Measurements from ENCODE around the gene GOLGA8K.
"Not testable (repeated sequence)": the region's sequence is repeated elsewhere in the genome, so short reads cannot be mapped to it uniquely, and the experiment has no call there.

Gene GOLGA8K

DNA sequence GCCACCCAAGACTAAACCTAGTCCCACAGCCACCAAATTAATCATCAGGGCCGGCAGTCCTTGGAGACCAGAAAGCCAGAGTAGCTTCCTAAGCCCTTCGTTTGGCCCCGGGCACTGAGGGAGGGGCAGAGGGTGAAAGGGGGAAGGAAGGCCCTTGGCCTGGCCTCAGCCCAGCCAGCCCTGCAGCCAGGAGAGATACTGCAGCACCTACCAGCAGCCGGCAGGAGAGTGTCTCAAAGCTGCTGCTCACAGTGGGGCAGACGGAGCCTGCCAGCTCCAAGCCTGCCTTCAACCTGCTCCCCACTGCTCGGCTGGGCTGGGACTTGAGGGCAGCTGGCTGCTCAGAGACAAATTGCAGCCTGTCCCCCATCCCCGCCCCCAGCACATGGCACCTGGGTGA, 50.3 kb downstream of the GOLGA8K start:
- not testable (repeated sequence) for DNase-seq

DNA sequence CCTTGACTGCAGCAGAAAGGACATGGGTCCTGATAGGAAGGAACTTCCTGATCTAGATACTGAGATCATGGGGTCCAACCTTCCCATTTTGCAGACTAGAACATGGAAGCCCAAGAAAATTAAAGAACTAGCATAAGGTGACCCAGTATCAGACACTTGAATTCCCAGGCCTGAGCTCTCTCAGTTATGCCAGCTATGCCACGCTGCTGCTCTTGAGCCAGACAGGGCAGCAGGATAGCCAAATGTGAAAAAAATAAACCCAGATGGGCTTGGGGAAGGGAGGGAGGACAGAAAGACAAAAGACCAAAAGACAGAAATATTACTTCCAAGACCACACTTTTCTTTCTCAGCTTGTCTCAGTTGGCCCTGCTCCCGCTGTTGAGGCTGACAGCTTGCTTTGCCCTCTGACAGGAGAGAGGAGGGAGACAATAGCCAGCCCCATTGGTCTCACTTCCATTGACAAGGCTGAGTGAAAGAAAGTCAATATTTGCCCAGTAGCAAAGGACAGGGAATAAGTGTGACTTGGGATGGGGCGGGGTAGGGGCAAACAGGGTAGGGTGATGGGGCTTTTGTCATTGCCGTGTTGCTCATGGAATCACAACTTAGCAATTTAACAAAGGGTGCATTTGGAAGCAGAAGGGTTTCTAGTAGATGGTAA, 52.4 kb downstream of the GOLGA8K start:
- not testable (repeated sequence) for DNase-seq

DNA sequence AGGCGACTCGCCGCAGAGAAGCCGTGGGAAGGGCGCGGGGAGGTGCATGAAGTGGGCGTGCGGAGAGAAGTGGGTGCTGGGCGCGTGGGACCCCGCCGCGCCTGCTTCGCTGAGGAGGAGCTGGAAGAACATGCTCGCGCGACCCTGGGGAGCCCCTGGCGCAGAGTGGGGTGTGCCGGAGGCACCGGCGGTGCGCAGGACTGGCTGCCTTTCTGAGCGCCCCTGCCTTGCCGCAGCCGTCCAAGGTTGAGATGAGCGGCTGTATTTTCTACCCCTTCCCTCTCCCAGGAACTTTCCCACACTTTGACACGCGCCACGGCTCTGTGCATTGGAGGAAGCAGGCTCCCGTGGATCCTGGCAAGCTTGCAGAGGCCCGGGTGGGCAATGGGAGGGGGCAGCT, 56.1 kb downstream of the GOLGA8K start:
- not testable (repeated sequence) for DNase-seq

DNA sequence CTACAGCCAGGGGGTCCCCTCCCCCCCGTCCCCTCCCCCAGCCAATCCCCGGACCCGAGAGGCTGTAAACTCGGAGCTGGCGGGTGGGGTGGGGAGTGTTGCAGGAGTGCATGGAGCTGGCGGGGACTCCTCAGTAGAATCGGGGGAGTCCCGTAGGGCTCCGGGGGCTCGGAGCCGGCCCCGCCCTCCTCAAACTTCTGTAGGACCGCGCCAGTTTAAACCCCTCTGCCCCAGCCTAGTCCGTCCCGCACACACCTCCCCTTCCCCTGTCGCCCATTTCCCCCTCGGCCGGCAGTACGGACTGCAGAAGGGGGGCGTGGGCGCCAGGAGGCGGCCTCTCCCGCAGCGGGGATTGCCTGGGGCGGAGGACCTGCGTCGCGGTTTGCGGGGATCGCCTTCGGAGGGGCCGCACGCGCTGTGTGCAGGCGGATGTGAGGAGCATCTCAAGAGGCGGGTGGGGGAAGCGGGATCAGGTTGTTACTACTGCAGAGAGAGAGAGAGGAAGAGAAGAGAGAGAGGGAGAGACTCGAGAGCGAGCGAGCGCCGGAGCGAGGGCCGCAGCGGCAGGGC, 57.0 kb downstream of the GOLGA8K start:
- DNase-seq = not testable (repeated sequence)

DNA sequence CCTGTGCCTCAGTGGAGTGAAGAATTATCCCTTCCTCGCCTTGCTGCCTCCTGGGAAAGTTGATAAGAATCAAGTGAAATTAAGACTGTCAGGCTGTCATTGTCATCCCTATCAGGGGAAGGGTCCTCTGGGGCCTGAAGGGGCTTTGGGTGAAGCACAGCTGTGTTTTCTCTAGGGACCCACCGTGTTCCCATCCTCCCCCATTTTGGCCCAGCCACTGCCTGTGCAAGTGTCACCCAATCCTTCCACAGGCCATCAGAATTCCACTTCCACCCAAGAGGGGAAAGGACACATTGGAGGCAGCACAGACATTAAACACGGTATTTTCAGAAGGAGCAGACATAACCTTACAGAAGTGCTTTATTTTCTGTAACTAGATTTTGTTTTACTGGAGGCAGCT, 59.2 kb downstream of the GOLGA8K start:
- not testable (repeated sequence) for DNase-seq

Measured in hematopoietic multipotent progenitor cell treated with erythropoietin and hydrocortisone succinate and interleukin-3 and kit ligand, for 6 days (in vitro differentiated cells).